Activated CD4-positive, CD25-positive, alpha-beta regulatory T cell treated with anti-CD3 and anti-CD28 coated beads, Interleukin-2, amount 50 U/mL, for 16 hours (primary cell): ENCODE data around the gene TRIM31.
A peak's percentile ranks its signal among the peaks of the same experiment; 100 is the strongest.
"Not testable (repeated sequence)": the region's sequence is repeated elsewhere in the genome, so short reads cannot be mapped to it uniquely, and the experiment has no call there.

Experiments
- DNase-seq: peaks from one replicate; pipeline ENCODE4 v3.0.0-alpha.2; 2020; ENCODE audit warnings: low read depth, low spot score

The TRIM31 gene

DNA sequence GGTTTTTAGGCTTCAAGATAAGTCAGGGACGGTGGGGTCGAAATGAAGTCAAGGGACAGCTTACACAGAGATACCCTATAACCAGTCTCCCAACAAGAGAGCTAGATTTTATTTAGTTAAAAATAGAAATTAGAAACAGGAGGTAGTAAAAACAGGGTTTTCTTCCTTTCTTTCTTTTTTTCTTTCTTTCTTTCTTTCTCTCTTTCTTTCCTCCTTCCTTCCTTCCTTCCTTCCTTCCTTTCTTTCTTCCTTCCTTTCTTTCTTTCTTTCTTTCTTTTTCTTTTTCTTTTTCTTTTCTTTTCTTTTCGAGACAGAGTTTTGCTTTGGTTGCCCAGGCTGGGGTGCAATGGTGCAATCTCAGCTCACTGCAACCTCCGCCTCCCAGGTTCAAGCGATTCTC is 5.8 kb upstream of the TRIM31 start:
- DNase-seq: not testable (repeated sequence)

GRCh38 chr6:30116724-30117123 is 3.8 kb upstream of the TRIM31 start:
- no peak for DNase-seq

DNA sequence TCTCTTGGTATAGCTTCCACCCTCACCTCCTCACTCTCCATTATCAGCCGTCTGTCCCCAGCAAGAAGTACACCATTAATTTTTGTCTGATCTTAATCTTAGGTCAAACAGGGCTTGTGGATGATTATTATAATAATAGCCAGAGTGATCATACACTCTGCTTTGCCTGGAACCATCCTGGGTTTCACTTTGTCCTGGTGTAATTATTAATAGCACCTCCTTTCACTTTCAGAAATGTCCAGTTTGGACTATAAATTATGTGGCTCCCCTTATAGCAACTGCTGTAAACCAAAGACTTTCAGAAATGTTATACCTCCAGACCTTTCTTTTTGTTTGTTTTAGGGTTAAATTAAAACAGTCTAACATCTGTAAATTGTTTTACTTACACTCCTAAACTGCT is 951 bp upstream of the TRIM31 start:
- DNase-seq: no peak

GRCh38 chr6:30112402-30112994 is 392 bp downstream of the TRIM31 start:
- no peak for DNase-seq

GRCh38 chr6:30111266-30111856 is 1.5 kb downstream of the TRIM31 start:
- no peak for DNase-seq

- no peak for DNase-seq
These were observed 8.2 kb downstream of the TRIM31 start for GRCh38 chr6:30104661-30105060.

- no peak for DNase-seq
These were observed 9.1 kb downstream of the TRIM31 start for GRCh38 chr6:30103872-30104179.

DNA sequence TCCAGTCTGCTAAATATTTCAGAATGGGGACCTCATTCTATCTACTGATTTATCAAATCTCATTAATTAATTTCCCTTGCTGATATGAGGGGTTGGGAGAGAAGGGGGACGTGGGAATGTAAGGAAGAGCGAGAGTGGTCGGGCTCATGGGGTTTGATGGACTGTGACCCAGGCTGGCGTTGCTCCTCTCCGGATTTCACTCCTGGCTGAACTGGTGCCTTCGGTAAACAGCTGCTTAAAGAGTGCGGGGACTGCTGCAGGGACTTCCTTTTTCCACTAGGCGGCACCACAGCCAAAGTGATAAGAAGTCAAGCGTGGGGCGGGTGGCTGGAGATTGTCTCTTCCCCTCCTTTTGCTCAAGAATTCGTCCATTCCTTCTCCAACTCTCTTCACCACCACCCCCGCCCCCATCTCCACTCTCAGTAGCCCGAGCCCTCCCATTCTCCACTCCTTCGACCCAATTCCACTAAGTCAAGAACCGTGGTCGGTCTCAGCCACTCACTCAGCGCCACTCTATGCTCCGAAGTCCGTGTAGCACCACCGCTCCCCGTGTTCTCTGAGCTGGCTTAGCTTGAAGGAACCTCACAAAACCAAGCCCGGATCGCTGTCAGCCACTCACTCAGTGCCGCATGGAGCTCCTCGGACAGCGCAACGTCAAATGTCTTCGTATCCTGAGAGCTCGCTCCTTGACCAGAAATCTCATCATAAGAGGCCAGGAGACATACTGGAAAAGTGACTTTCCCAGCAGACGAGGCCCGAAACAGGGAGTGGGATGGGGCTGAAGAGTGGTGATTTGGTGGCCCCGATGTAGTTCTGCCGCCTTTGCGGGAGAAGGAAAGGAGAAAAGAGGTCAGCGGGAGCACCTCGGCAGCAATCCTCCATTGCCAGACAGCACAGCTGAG is 9.7 kb downstream of the TRIM31 start:
- peak; percentile 69 for DNase-seq

DNA sequence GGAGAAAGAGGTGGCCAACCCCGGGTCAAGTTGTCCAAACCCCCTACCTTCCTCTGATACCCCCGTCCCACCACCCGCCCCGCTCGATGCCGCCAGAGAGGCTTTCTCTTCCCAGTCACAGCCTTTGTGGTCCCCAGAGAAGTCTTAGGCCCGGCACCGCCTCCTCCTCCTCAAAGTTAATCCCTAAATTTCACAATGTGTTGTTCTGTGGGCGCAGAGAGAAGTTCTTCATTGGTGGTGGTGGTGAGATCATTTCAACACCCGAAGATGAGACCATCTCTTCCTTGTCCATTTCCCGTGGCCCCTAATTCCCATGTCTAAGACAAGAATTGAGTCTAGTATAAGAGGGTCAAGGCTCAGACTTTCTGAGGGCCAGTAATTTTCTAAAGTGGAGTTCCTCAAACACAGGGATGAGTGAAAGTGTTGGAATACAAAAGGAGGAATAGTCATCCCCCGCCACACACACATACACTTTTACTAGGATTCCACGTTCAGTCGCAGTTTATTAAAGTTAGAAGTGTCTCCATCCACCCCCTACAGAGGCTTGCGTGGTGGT is 10.4 kb downstream of the TRIM31 start:
- DNase-seq: no peak

DNA sequence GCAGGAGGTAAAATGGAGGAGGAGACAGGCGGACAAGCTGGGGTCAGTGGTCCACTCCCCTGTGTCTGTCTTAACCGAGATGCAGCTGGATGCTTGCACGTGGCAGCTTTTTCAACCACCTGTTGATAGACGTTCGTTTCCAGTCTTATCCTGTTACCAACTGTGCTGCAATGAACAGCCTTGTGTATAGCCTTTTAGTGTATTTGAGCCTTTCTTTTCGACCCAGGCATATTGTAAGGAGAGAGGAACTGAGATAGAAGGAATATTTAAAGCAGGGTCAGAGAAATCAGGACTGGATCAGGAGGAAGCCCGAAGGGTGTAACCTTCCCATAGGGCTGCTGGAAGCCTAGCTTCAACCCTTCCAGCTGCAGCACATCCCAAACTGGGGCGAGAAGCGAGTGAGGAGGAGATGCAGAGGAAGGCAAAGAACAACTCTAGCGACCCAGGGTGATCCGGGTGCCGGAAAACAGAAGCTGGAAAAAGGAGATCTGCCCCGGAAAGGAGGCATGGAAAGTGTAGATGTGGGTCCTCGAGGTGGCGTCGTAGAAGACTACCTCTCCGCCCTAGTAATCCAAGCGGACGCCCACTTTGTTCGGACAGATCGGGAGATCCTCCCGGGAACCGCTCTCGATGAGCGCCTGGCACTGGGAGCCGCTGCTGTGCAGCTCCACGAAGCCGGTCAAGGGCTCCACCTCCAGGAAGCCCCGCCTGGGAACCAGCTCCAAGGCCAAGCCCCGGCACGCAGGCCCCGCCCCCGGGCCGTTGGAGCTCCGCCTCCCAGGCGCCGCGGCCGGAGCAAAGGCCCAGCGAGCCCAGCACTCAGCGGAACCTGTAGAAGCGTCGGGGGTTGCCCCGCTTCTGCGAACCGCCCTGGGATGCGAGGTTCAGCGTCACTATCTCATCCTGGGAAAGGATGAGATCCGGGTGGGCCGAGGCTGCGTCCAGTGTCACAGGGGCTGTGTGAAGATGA is 11.2 kb downstream of the TRIM31 start:
- DNase-seq: no peak

GRCh38 chr6:30100585-30101443 is 12.1 kb downstream of the TRIM31 start:
- no peak for DNase-seq

DNA sequence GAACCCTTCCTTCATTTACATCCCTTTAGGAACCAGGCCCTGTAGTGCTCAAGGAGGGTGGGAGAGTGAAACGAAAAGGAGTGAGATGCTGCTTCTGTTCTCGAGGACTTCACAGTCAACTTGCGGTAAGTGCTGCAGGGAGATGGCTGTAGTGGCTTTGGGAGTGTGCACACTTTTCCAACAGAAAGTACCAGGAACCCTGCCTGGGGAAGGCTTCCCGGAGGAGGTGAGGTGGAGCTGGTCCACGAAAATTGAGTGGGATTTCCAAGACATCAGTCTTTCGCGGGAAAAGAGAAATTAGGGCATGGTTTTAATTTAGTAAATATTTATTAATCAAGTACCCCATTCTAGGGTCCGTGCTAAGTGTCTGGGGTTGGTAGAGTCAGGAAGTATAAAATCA is 12.7 kb downstream of the TRIM31 start:
- no peak for DNase-seq

- DNase-seq: no peak
These were observed 14.8 kb downstream of the TRIM31 start for GRCh38 chr6:30097902-30098768.

DNA sequence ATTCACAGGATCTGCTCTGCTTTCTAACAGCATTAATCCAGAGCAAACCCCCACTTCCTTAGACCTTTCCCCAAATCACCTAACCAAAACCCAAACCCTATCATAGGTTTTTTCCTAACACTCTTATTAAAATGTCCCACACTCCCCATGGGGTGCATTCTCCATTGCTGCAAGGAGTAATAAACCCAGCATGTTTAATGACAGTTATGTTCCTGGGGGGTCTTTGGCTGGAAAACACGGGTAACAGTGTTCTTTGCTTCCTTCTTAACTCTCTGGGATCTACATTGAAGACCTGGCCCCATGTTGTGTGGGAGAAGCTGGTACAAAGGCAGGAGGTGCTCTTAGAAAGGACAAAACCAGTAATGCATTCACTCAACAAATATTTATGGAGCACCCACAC is 16.1 kb downstream of the TRIM31 start:
- no peak for DNase-seq

- DNase-seq: no peak
These were observed 18.8 kb downstream of the TRIM31 start for GRCh38 chr6:30093951-30094661.

GRCh38 chr6:30092852-30093543 is 19.9 kb downstream of the TRIM31 start:
- no peak for DNase-seq

DNA sequence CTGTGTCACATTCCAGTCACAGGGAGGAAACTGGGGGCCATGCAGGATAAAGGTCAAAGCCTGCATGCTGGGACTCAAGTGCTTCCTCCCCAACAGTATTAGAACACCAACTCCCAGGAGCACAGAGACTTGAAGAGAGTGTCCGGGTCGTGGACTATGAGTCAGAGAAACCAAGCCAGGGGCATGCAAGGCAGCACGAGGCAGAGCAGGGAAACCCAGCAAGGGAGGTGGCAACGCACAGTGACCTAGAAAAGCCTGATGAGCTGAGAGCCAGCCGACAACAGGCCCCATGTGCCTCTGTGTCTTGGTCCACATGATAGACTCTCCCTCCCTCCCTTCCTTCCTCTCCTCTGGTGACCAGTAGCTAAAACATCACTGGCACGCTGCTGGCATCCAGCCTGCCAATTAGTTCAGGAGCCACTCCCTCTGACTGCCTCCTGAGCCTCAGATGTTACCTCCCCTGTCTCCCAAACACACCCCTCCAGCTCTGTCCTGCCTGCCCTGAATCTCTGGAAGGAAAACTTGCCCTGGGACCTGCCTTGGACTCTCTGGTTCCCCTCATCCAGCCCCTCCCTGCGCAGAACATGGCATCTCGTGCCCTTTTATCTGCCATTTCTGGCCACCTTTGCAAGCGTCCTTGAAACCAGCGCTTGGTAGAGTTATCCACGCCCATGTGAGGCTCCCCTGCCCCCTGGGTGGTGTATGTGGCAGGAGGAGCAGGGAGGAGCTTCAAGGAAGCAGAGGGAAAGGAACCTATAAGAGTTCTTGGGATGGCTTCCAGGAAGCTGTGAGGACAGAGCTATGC is 21.1 kb downstream of the TRIM31 start:
- DNase-seq: no peak
